ENCODE measurements around the gene ZNF564.
"Not testable (repeated sequence)": the region's sequence is repeated elsewhere in the genome, so short reads cannot be mapped to it uniquely, and the experiment has no call there.

ZNF564 gene

GRCh38 chr19:12551060-12551832, at the start of gene ZNF564:
TSS of gene ZNF564 (minus strand) at chr19:12551482. CDS start at chr19:12551332, 150 bp downstream.
- peak; percentile 97 for DNase-seq

DNA sequence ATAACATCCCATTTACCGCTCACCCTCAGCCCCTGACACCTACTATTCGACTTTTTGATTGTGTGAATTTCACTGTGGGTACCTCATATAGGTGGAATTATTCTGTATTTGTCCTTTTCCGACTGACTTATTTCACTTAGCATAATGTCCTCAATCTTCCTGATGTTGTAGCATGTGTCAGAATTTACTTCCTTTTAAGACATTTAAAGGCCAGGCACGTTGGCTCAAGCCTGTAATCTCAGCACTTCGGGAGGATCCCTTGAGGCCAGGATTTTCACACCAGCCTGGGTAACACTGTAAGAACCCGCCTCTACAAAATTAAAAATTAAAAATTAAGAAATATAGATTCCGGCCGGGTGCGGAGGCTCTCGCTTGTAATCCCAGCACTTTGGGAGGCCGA, 46.3 kb upstream of the ZNF564 start:
- no peak for DNase-seq

GRCh38 chr19:12596927-12597548, 45.8 kb upstream of the ZNF564 start:
- no peak for DNase-seq

DNA sequence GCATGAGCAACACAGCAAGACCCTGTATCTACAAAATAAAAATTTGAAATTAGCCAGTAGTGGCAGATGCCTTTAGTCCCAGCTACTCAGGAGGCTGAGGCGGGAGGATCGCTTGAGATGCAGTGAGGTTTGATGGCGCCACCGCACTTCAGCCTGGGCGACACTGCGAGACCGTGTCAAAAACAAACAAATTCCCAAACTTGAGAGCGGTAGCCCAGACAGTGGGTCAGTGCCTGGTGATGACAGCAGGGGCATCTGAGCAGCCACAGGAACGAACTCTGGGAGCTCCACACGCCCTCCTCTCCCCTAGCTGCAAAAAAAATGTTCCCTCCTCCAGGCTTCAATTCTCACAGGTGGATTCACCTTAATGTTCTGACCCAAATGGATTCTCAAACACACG, 45.2 kb upstream of the ZNF564 start:
- no peak for DNase-seq

- DNase-seq: no peak
Measured at GRCh38 chr19:12581100-12581499, 29.8 kb upstream of the ZNF564 start.

- DNase-seq: no peak
Measured at GRCh38 chr19:12580180-12580694, 29.0 kb upstream of the ZNF564 start.

GRCh38 chr19:12578641-12579040, 27.4 kb upstream of the ZNF564 start:
- DNase-seq: no peak

- DNase-seq: peak; percentile 70
Measured at GRCh38 chr19:12574036-12574435, 22.8 kb upstream of the ZNF564 start.

GRCh38 chr19:12567951-12568350, 16.7 kb upstream of the ZNF564 start:
- DNase-seq: no peak

DNA sequence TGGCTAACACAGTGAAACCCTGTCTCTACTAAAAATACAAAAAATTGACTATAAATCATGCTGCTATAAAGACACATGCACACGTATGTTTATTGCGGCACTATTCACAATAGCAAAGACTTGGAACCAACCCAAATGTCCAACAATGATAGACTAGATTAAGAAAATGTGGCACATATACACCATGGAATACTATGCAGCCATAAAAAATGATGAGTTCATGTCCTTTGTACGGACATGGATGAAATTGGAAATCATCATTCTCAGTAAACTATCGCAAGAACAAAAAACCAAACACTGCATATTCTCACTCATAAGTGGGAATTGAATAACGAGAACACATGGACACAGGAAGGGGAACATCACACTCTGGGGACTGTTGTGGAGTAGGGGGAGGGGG, 15.1 kb upstream of the ZNF564 start:
- DNase-seq: not testable (repeated sequence)

DNA sequence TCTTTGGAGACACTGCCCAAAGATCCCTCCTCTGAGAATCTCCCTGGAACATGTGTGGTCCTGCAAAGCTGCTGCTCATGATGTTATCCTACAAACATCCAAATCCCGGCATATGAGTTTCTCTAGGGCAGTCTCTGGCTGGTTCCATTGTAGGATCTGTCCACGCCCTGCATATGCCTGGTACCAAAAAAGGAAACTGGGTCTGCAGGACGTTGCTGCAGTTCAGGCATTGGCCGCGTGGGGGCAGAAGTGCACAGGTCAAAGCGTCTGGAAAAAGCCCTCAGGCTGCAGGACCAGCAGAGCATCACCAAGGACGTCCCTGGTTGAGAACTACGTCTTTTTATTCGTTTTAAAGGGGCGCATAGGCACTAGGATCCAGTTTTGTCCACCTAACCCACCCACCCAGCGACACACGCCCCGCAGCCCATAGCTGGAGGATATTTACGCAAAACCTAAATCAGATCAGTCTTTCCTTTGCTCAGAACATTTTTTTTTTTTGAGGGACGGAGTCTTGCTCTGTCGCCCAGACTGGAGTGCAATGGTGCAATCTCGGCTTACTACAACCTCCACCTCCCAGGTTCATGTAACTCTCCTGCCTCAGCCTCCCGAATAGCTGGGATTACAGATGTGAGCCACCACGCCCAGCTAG, 12.9 kb upstream of the ZNF564 start:
- DNase-seq: peak; percentile 92

- DNase-seq: no peak
Measured at GRCh38 chr19:12555456-12555930, 4.2 kb upstream of the ZNF564 start.

GRCh38 chr19:12546903-12547302, 4.4 kb downstream of the ZNF564 start:
- DNase-seq: no peak

DNA sequence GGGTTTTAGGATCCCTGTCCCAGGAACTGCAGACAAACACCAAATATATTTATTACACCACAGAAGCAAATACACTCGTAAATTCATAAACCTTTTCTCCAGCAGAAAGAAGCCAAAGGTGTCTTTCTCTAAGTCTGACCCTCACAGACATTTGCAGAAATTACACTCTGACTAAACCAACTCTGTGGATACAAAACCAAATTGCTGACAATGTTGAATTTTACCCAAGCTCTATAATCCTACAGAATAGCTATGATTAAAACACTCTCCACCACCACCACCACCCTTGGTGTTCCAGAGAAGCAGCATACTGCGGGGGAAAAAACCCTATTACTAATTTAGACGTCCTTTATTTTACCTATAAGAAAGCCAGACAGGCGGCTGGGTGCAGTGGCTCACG, 5.2 kb downstream of the ZNF564 start:
- no peak for DNase-seq

GRCh38 chr19:12545267-12545666, 6.0 kb downstream of the ZNF564 start:
- DNase-seq: no peak

GRCh38 chr19:12544401-12544876, 6.8 kb downstream of the ZNF564 start:
- DNase-seq: no peak

DNA sequence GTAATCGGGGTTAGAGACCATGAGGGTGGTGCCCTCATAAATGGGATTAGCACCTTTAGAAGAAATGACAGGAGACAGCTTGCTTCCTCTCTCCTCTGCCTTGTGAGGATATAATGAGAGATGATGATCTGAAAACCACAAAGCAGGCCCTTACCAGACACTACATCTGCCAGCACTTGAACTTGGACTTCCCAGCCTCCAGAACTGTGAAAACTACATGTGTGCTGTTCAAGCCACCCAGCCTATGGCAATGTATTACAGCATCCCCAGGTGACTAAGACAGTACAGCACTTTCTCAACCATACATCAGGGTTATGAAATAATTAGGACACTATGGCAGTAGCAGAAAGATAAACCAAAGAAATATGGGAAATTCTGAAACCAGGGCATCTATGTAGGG, 7.4 kb downstream of the ZNF564 start:
- no peak for DNase-seq

- no peak for DNase-seq
Measured at GRCh38 chr19:12527034-12527836, 24.0 kb downstream of the ZNF564 start.

DNA sequence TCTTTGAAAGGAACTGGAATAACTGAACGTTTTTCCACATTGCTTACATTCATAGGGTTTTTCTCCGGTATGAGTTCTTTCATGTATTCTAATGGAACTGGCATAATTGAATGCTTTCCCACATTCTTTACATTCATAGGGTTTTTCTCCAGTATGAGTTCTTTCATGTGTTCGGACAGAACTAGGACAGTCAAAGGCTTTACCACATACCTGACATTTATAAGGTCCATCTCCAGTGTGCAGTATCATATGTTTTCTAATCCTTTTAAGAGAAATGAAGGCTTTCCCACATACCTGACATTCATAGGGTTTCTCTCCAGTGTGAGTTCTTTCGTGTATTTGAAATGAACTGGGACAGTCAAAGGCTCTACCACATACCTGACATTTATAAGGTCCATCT, 24.7 kb downstream of the ZNF564 start:
- no peak for DNase-seq

- no peak for DNase-seq
Measured at GRCh38 chr19:12521996-12522395, 29.3 kb downstream of the ZNF564 start.

- DNase-seq: no peak
Measured at GRCh38 chr19:12513531-12514061, 37.7 kb downstream of the ZNF564 start.

DNA sequence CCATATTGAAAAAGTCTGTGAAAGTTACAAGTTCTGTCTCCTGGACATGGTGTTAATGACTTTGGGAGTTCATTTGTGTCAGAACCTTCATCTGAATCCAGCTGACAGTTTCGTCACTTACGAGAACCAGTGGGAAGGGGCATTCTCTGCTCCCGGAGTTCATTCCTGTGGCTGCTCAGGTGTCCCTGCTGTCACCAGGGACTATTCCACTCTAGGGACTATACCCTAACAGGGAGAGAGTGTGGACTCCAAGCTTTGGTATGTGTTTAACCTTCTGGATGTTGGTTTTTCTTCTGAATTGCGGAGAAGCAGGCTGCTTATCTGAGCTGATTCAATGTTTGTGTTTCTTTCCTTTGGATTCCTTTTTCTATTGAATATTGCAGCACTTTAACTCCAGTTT, 54.2 kb downstream of the ZNF564 start:
- no peak for DNase-seq
